Esophagus squamous epithelium (tissue), 4 donors: Measurements from ENCODE around the gene NOP16. TPM values are rescaled to one million over a fixed set of nuclear protein-coding genes. Genes with fewer than 3 reads are reported as not detected.

Experiments
- small RNA-seq, 4 donors: library from RNA; depleted of rRNA; stranded (forward); fragments of <200 nt; gene quantifications; one replicate each; pipeline ENCODE3, GENCODE V24; 2016
- total RNA-seq, 4 donors: library from RNA; depleted of rRNA; stranded (reverse); fragments of >200 nt; gene quantifications; one replicate each; pipeline ENCODE4 v1.1.0, GENCODE V29; 2016

NOP16 gene
- total RNA-seq, 4 donors from 2014 or later: 19.9 to 38.0 (median 30.9) TPM

Small RNAs within 50 kb of the gene (small RNA-seq; reads per million reads assigned to genes)
- gene MIR1271: 2.9 to 8.6 (median 6.9) reads per million in 4 donors

Other genes with a start within 250 kb of the NOP16 start
- 10 to 100 TPM in 1 of 4 donors, 1 to 10 TPM in 3; 2.2 to 11.4 (median 5.6) TPM for gene SIMC1, start 150.2 kb downstream of the NOP16 start, total RNA-seq
- gene KIAA1191, start 26.8 kb downstream of the NOP16 start, total RNA-seq: 10 to 100 TPM; 57.0 to 99.9 (median 73.7) TPM
- 10 to 100 TPM in 1 of 4 donors, 1 to 10 TPM in 3; 2.4 to 10.1 (median 6.3) TPM for gene ARL10, start 23.1 kb downstream of the NOP16 start, total RNA-seq
- gene HIGD2A, start 153 bp upstream of the NOP16 start, total RNA-seq: 100 to 1,000 TPM in 2 of 4 donors, 10 to 100 TPM in 2; 77.2 to 122 (median 90.3) TPM
- gene CLTB, start 27.9 kb upstream of the NOP16 start, total RNA-seq: 100 to 1,000 TPM; 347 to 732 (median 444) TPM
- 10 to 100 TPM; 18.5 to 27.0 (median 24.7) TPM for gene FAF2, start 59.8 kb upstream of the NOP16 start, total RNA-seq
- gene RNF44, start 148.8 kb upstream of the NOP16 start, total RNA-seq: 10 to 100 TPM in 3 of 4 donors, 1 to 10 TPM in 1; 8.8 to 23.1 (median 15.5) TPM
- gene CDHR2, start 160.7 kb upstream of the NOP16 start, total RNA-seq: under 1 TPM in 1 of 4 donors, not detected in 3; under 0.01 TPM
- 1 to 10 TPM in 3 of 4 donors, under 1 TPM in 1; 0.57 to 4.6 (median 2.2) TPM for gene GPRIN1, start 221.6 kb upstream of the NOP16 start, total RNA-seq
- not detected for gene SNCB, start 241.9 kb upstream of the NOP16 start, total RNA-seq
- gene EIF4E1B, start 242.1 kb upstream of the NOP16 start, total RNA-seq: not detected